ENCODE measurements around the gene NAPG. TPM values are rescaled to one million over a fixed set of nuclear protein-coding genes. Genes with fewer than 3 reads are reported as not detected.
"Not testable (repeated sequence)": the region's sequence is repeated elsewhere in the genome, so short reads cannot be mapped to it uniquely, and the experiment has no call there.

The NAPG gene
- total and polyA plus RNA-seq, 9 of the 15 experiments (the other 6 are each of a cell fraction or from before 2014, with no cell fraction given) = 31.6 to 63.3 (median 50.9) TPM

DNA sequence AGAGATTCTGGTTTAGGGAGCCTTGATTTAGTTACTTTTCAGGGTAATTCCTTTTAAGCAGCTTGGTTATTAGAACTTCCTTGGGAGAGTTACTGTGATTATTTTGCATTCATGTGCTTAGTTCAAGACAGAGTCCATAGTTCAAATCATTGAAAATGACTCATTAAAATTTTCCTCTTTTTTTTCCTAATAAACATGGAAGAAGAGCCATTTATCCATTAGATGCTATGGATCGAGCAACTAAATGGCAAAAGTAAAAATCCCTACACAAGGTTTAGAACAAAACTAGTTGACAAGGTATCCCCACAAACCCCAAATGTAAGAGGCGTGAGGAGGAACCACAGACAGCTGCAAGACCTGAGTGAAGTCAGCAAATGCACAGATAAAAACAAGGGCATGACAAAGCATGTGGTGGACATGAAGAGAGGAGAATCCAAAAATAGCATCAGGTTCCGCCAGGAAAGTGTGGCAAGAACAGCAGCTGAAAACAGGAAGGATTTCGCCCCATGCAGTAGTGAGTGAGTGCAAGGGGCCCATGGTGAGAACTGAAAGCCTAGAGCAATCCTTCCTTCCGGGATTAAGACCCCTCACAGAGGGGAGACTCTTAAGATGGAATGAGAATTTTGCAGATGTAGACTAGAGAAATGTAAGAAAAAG, 67.7 kb downstream of the NAPG start (continued):
- peak; percentile 26; the same call in 1 of the 2 replicates for TF ChIP-seq CTBP1 (IDR thresholded peaks at IDR 0.05; ENCODE audit: borderline replicate concordance)
- TF ChIP-seq FOSL1 (tag; conservative IDR thresholded peaks at IDR 0.05) = 0 out of 2 replicates have a peak, but pooled peaks have one; percentile 30
- TF ChIP-seq ZNF766 (CRISPR knock-in tag; conservative IDR thresholded peaks at IDR 0.05) = 0 out of 2 replicates have a peak, but pooled peaks have one; percentile 47

GRCh38 chr18:10595917-10596316, 70.1 kb downstream of the NAPG start:
- H3K79me2 ChIP-seq (ENCODE audit: control insufficient read depth, insufficient read depth, low read length); H3K9me1 ChIP-seq (ENCODE audit: control insufficient read depth, insufficient read depth, low read length); H3K4me3 ChIP-seq; intact Hi-C loops (cut with micrococcal nuclease); H3K36me3 ChIP-seq (ENCODE audit: control insufficient read depth, insufficient read depth, low read length); DNase-seq (ENCODE audit: extremely low read depth in 1 of 4, low spot score in 3 of 4); CTCF ChIA-PET (ENCODE audit: low intra/inter-chr PET ratio); H2AFZ ChIP-seq (ENCODE audit: low read depth, low read length); BruUV-seq (replicated peaks); H3K27ac ChIP-seq (ENCODE audit: extremely low read depth, low read depth, low read length); H3K9ac ChIP-seq (ENCODE audit: insufficient read depth in 1 of 2, low read depth in 2 of 2, low read length in 2 of 2); H3K27me3 ChIP-seq (ENCODE audit: control insufficient read depth in 2 of 2, insufficient read depth in 2 of 2, low read length in 2 of 2); FAIRE-seq; ATAC-seq; H3K9me3 ChIP-seq (replicated peaks; ENCODE audit: control insufficient read depth, insufficient read depth, low read depth, low read length); H4K20me1 ChIP-seq (replicated peaks; ENCODE audit: control insufficient read depth, insufficient read depth, low read length); H3K4me2 ChIP-seq (ENCODE audit: insufficient read depth, low read length): not testable (repeated sequence)
- POLR2A ChIA-PET = interaction anchor here (0.6 kb wide), 1 partner anchor 17 kb away, joined by 3 read pairs; no protein-coding TSS in a partner anchor
- in situ Hi-C loops (cut with MboI) = loop anchor here (5.0 kb wide), 1 partner anchor 1321 kb away; no protein-coding TSS in a partner anchor
- WGBS (ENCODE audit: insufficient coverage, low coverage, missing lambda C conversion rate) = 56% methylated on average over 3 of the region's 4 CpGs
- H3K4me1 ChIP-seq (replicated peaks in 1 of 2; ENCODE audit: control insufficient read depth in 2 of 2, insufficient read depth in 2 of 2, low read length in 2 of 2) = peaks cover 6 to 15% of the 10 kb centered on the region in 2 experiments; a peak in 4 of 5 replicates
- TF ChIP-seq RBM25 (IDR thresholded peaks at IDR 0.05; ENCODE audit: low read depth, low read length, severe bottlenecking) = peak; percentile 0
